NCI-H2107 treated with DMSO at 0.1 percent for 48 hours (cell line): Measurements from ENCODE around the gene RXRA.

Experiments used
- DNase-seq: peaks from one replicate; lab custom pipeline; 2025; ENCODE audit not compliant: unreplicated experiment; lab: John Stamatoyannopoulos, UW

RXRA gene

GRCh38 chr9:134486143-134486591 is 159.9 kb downstream of the RXRA start:
- DNase-seq: no peak

- no peak for DNase-seq
Measured at GRCh38 chr9:134486596-134486995, 160.3 kb downstream of the RXRA start.
